Body of pancreas (tissue), 4 donors: ENCODE measurements around the gene CFAP161. TPM values are rescaled to one million over a fixed set of nuclear protein-coding genes. Genes with fewer than 3 reads are reported as not detected.

Source experiments
- ATAC-seq: fragments of 150-250 bp; one replicate; pipeline ENCODE4 v1.9.1; 2016
- DNase-seq, 4 donors: peaks; one replicate each; pipeline ENCODE4 v3.0.0-alpha.2; 2019
- H3K27ac ChIP-seq, 4 donors: fragments of 200-600 bp; sonication (generic); 1 replicate in 3 of 4; 2 replicates in 1 of 4; pipeline versions ENCODE4 v1.5.1 to v1.6.1; 2016 to 2019; ENCODE audit warnings: mild to moderate bottlenecking in 1 of 4, mixed read lengths in 1 of 4, moderate library complexity in 1 of 4
- H3K27me3 ChIP-seq, 2 donors: fragments of 200-600 bp; sonication (generic); one replicate each; pipeline ENCODE4 v1.6.0; 2016; ENCODE audit warnings: mild to moderate bottlenecking in 1 of 2
- H3K36me3 ChIP-seq, 2 donors: fragments of 200-600 bp; sonication (generic); replicated peaks in 1 of 2; 2 replicates each; pipeline ENCODE4 v1.5.1; 2016; ENCODE audit warnings: low read depth in 2 of 2; ENCODE audit not compliant: insufficient read depth in 1 of 2
- H3K4me1 ChIP-seq: fragments of 200-600 bp; sonication (generic); one replicate; pipeline ENCODE4 v1.6.0; 2016
- H3K4me3 ChIP-seq, 2 donors: fragments of 200-600 bp; sonication (generic); 1 replicate in 1 of 2; 2 replicates in 1 of 2; pipeline ENCODE4 v1.5.1; 2016 to 2019
- H3K9me3 ChIP-seq, 3 donors: fragments of 200-600 bp; sonication (generic); 1 replicate in 2 of 3; 2 replicates in 1 of 3; pipeline ENCODE4 v1.5.1; 2016
- CTCF ChIP-seq, 7 experiments: fragments of 450-650 bp in 4 of 7; fragments of 200-600 bp in 3 of 7; sonication (generic) in 3 of 7; IDR thresholded peaks; one replicate each; pipeline ENCODE4 v1.5.1; 2016 to 2019; ENCODE audit warnings: antibody characterized with exemption in 7 of 7
- POLR2A ChIP-seq, 3 donors: fragments of 450-650 bp; IDR thresholded peaks; one replicate each; pipeline ENCODE4 v1.6.1; 2016; ENCODE audit warnings: antibody characterized with exemption in 3 of 3, mild to moderate bottlenecking in 2 of 3
- WGBS, 2 donors: methylation state at CpG; one replicate each; pipeline ENCODE4 v1.1.5; 2017; 5-methylcytosine and 5-hydroxymethylcytosine counted together
- intact Hi-C: fragments of 100-400 bp; cut with DNase I; formaldehyde crosslinking; loops from one replicate; pipeline ENCODE4 v1.15.1; 2023
- total RNA-seq, 2 donors: library from RNA; depleted of rRNA; stranded (reverse); fragments of >200 nt; gene quantifications; one replicate each; pipeline ENCODE4 v1.1.0, GENCODE V29; 2016

The CFAP161 gene
- total RNA-seq, 2 donors from 2014 or later, result not detected

DNA sequence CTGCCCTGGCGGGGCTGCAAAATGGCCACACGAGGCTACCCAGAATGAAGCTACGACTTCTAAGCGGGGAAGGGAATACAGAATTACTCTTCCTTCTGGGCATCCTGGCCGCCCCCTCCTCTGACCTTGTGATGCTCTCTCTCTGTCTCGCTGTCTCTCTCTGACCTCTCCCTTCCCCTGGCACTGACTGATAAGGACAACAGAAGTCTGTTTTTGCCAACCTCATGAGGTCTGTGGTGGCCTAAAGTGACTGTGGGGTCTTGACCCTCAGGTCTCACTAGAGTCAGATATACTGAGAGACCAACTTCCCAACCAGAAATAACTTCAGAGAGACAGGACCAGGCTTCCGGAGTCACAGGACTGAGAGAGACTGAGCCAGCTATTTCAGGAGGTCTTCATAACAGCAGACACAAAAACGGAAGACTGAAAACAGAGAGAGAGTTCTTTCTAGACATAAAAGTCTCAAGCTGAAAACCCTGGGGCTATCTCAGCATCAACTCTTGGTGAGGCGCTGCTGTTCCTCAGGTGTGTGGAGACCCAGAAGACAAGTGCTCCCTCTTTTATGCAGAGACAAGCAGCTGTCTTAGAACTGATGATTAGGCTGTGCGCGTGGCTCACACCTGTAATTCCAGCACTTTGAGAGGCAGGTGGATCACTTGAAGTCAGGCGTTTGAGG, 38.2 kb upstream of the CFAP161 start:
- H3K4me3 ChIP-seq, result no peak overlapping the region
- no peak overlapping the region for H3K27ac ChIP-seq
- TF ChIP-seq CTCF (IDR thresholded peaks at IDR 0.05) (no peak), POLR2A (IDR thresholded peaks at IDR 0.05) (no peak)
- no peaks in the 10 kb centered on the region for H3K27me3 ChIP-seq
- no peaks in the 10 kb centered on the region for H3K36me3 ChIP-seq
- ATAC-seq (no peak), DNase-seq (no peak)
- peaks cover 15% of the 10 kb centered on the region for H3K4me1 ChIP-seq
- intact Hi-C loops, result no loop called here
- WGBS, 2 donors, result 83 to 88% methylated on average over 12 of the region's 12 CpGs
- no peaks in the 10 kb centered on the region for H3K9me3 ChIP-seq

DNA sequence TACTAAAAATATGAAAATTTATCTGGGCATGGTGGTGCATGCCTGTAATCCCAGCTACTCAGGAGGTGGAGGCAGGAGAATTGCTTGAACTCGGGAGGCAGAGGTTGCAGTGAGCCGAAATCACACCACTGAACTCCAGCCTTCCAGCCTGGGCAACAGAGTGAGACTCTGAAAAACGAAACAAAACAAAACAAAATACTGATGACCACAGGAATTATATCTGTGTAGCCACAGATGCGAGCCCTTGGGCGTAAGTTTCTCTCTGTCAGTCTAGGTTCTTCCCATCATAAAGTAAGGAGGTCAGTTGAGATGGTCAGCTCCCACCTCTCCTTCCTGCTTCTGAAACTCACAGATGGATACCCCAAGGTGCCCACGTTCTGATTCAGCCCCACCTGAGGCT, 37.7 kb upstream of the CFAP161 start:
- Histone ChIP-seq H3K4me3 (no peak overlapping the region), H3K4me1 (peaks cover 15% of the 10 kb centered on the region), H3K27ac (no peak overlapping the region), H3K36me3 (no peaks in the 10 kb centered on the region), H3K27me3 (no peaks in the 10 kb centered on the region), H3K9me3 (no peaks in the 10 kb centered on the region)
- no peak for DNase-seq
- TF ChIP-seq POLR2A (IDR thresholded peaks at IDR 0.05) (no peak), CTCF (IDR thresholded peaks at IDR 0.05) (no peak)
- no peak for ATAC-seq
- intact Hi-C loops, result no loop called here
- 83 to 84% methylated on average over 6 of the region's 6 CpGs for WGBS, 2 donors

DNA sequence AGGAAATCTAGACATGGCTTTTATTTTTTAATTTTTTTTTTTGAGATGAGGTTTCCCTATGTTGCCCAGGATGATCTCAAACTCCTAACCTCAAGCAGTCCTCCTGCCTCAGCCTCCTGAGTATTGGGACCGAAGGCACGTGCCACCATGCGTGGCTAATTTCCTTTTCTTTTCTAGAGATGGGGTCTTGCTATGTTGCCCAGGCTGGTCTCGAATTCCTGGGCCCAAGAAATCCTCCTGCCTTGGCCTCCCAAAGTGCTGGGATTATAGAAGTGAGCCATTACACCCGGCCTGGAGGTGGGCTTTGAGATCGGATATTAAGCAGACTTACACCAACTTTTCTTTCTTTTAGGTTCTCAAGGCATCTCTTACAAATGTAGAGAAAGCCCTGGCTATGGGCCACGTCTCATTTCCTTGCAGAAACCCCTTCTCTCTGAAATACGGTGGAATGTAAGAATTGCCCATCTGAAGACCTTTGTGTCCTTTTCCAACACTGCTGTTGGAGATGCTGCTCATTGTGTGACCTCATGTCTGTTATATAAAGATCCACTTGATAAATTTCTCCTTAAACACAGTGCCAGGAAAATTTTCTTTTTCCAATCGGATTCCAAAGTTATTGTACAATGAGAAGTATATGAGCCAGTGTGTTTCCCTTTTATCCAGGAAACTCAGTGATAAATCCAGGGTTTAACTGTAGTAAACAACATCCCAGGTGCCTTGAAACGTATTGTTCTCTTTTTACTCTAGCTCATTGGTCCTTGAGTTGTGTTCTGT, 36.8 kb upstream of the CFAP161 start:
- no peak for TF ChIP-seq POLR2A (IDR thresholded peaks at IDR 0.05)
- TF ChIP-seq CTCF (IDR thresholded peaks at IDR 0.05), result no peak
- H3K4me3 ChIP-seq, result no peak overlapping the region
- H3K4me1 ChIP-seq, result peaks cover 15% of the 10 kb centered on the region
- no peak overlapping the region for H3K27ac ChIP-seq
- no peaks in the 10 kb centered on the region for H3K27me3 ChIP-seq
- no peaks in the 10 kb centered on the region for H3K9me3 ChIP-seq
- H3K36me3 ChIP-seq, result no peaks in the 10 kb centered on the region
- no peak for DNase-seq
- ATAC-seq, result no peak
- intact Hi-C loops, result no loop called here
- WGBS, 2 donors, result 74 to 78% methylated on average over 10 of the region's 10 CpGs

- TF ChIP-seq POLR2A (IDR thresholded peaks at IDR 0.05), result no peak
- no peak for TF ChIP-seq CTCF (IDR thresholded peaks at IDR 0.05)
- H3K36me3 ChIP-seq, result no peaks in the 10 kb centered on the region
- H3K4me1 ChIP-seq, result peaks cover 10% of the 10 kb centered on the region
- no peaks in the 10 kb centered on the region for H3K9me3 ChIP-seq
- no peaks in the 10 kb centered on the region for H3K27me3 ChIP-seq
- ATAC-seq (no peak), DNase-seq (no peak)
- no peak overlapping the region for H3K27ac ChIP-seq
- 78 to 81% methylated on average over 5 of the region's 5 CpGs for WGBS, 2 donors
- H3K4me3 ChIP-seq, result no peak overlapping the region
- intact Hi-C loops, result no loop called here
These were observed 36.2 kb upstream of the CFAP161 start for GRCh38 chr15:81097890-81098280.
